SK-N-MC (cell line): ENCODE results near the gene TMCC3.

Experiments used
- EZH2 ChIP-seq: fragments of 200-600 bp; sonication (generic); IDR thresholded peaks from one replicate; pipeline ENCODE4 v1.6.1; 2017; ENCODE audit warnings: antibody characterized with exemption
- FOXP2 ChIP-seq: optimal IDR thresholded peaks from 2 replicates; pipeline ENCODE3; 2011; ENCODE audit warnings: mild to moderate bottlenecking, moderate library complexity; ENCODE audit not compliant: insufficient read depth; ENCODE audit errors: extremely low read length, control extremely low read depth
- POLR2AphosphoS5 ChIP-seq: IDR thresholded peaks from 2 replicates; pipeline ENCODE4 v1.6.1; 2012; ENCODE audit warnings: mild to moderate bottlenecking, low read depth, low read length, borderline replicate concordance

DNA sequence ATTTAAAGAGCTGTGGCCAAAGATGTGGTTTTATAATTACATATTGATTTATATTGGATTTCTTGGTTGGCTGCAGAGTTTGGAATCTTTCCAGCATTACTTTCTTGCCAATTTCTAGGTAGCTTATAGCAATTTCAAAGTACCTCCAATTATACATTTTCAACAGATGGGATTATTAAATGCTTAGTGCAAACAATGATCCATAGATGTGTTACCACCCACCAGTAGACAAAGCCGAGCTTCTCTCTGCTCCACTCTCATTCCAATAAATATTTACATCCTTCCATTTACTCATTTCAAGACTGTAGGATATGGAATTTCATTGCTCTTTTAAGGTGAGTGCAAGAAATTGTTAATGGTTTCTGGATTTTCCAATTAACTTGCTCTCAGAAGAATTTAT is 21.6 kb upstream of the TMCC3 start:
- TF ChIP-seq EZH2 (no peak), POLR2AphosphoS5 (no peak), FOXP2 (no peak)
